Activated B cell treated with CpG ODN at 0.5 μM for 24 hours (primary cell): ENCODE measurements around the gene RBBP8NL. TPM values are rescaled to one million over a fixed set of nuclear protein-coding genes. Genes with fewer than 3 reads are reported as not detected.

Experiments used
- ATAC-seq: fragments of 200-7000 bp; cut with Tn5 transposase; one replicate; pipeline ENCODE4 v1.10.0; 2021; ENCODE audit warnings: low read depth, mild to moderate bottlenecking, moderate library complexity
- CTCF ChIA-PET: fragments of 350-600 bp; sonication (Branson Sonifier 250); formaldehyde crosslinking; loops from one replicate; lab custom pipeline; 2021; ENCODE audit warnings: antibody characterized with exemption; lab: Charles Lee
- POLR2A ChIA-PET: fragments of 350-600 bp; sonication (Branson Sonifier 250); formaldehyde crosslinking; loops from one replicate; lab custom pipeline; 2021; ENCODE audit warnings: antibody characterized with exemption; lab: Charles Lee
- DNase-seq: peaks from one replicate; pipeline ENCODE4 v3.0.0; 2022
- H3K27ac Mint-ChIP-seq: one replicate; pipeline ENCODE4 v1.8.0; 2020; ENCODE audit warnings: mixed read lengths
- H3K27me3 Mint-ChIP-seq: one replicate; pipeline ENCODE4 v1.8.0; 2021; ENCODE audit warnings: mixed read lengths
- H3K36me3 Mint-ChIP-seq: one replicate; pipeline ENCODE4 v1.8.0; 2021; ENCODE audit warnings: low read depth, mixed read lengths
- H3K4me1 Mint-ChIP-seq: one replicate; pipeline ENCODE4 v1.8.0; 2021; ENCODE audit warnings: mixed read lengths
- H3K4me3 Mint-ChIP-seq: one replicate; pipeline ENCODE4 v1.8.0; 2020; ENCODE audit warnings: mild to moderate bottlenecking, mixed read lengths
- H3K9me3 Mint-ChIP-seq: one replicate; pipeline ENCODE4 v1.8.0; 2020; ENCODE audit warnings: mixed read lengths
- intact Hi-C: fragments of 100-400 bp; cut with micrococcal nuclease; formaldehyde crosslinking; loops from one replicate; pipeline ENCODE4 v1.15.1; 2024
- total RNA-seq: library from RNA; stranded (reverse); gene quantifications from 2 replicates; pipeline ENCODE4 v1.2.3, GENCODE V29; 2022
- TF ChIP-seq, protein P1 (sequence below): fragments of 200-600 bp; IDR thresholded peaks from one replicate; pipeline ENCODE4 v1.8.0; 2022; ENCODE audit warnings: antibody characterized with exemption, mild to moderate bottlenecking

RBBP8NL gene
- total RNA-seq, 1 donor from 2014 or later = not detected

DNA sequence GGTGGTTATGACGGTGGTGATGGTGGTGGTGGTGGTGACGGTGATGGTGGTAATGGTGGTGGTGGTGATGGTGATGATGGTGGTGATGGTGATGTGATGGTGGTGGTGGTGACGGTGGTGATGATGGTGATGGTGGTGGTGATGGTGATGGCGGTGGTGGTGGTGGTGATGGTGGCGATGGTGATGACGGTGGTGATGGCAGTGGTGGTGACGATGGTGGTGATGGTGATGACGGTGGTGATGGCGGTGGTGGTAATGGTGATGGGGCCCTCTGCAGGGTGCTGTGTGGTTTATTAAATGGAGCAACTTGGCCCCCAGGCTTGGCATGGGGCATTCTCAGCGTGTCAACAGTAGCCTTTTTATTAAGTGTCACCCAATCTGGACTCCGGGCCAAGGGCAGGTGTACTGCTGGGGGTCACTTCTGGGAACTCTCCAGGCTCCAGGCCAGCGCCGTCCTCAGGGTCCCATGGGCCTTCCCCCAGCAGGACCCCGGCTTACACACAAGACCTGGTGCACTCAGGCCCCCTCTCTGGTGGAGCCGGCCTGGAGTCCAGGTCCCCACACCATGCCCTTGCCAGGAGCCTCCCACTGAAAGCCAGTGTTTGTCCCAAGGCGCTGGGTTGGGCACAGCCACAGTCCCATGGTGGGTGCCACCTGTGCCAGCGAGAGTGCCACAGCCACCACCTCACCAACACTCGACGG lies 29.1 kb downstream of the RBBP8NL start:
- Mint-ChIP-seq H3K4me3 (no peak overlapping the region), H3K4me1 (peaks cover 12% of the 10 kb centered on the region), H3K9me3 (no peaks in the 10 kb centered on the region), H3K27ac (no peak overlapping the region), H3K27me3 (no peaks in the 10 kb centered on the region), H3K36me3 (peaks cover 17% of the 10 kb centered on the region)
- DNase-seq = no peak
- no peak for ATAC-seq
- intact Hi-C loops = no loop called here
- ChIA-PET CTCF (no interaction called here), POLR2A (no interaction called here)
- TF ChIP-seq, protein P1, sequence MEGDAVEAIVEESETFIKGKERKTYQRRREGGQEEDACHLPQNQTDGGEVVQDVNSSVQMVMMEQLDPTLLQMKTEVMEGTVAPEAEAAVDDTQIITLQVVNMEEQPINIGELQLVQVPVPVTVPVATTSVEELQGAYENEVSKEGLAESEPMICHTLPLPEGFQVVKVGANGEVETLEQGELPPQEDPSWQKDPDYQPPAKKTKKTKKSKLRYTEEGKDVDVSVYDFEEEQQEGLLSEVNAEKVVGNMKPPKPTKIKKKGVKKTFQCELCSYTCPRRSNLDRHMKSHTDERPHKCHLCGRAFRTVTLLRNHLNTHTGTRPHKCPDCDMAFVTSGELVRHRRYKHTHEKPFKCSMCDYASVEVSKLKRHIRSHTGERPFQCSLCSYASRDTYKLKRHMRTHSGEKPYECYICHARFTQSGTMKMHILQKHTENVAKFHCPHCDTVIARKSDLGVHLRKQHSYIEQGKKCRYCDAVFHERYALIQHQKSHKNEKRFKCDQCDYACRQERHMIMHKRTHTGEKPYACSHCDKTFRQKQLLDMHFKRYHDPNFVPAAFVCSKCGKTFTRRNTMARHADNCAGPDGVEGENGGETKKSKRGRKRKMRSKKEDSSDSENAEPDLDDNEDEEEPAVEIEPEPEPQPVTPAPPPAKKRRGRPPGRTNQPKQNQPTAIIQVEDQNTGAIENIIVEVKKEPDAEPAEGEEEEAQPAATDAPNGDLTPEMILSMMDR = no peak

DNA sequence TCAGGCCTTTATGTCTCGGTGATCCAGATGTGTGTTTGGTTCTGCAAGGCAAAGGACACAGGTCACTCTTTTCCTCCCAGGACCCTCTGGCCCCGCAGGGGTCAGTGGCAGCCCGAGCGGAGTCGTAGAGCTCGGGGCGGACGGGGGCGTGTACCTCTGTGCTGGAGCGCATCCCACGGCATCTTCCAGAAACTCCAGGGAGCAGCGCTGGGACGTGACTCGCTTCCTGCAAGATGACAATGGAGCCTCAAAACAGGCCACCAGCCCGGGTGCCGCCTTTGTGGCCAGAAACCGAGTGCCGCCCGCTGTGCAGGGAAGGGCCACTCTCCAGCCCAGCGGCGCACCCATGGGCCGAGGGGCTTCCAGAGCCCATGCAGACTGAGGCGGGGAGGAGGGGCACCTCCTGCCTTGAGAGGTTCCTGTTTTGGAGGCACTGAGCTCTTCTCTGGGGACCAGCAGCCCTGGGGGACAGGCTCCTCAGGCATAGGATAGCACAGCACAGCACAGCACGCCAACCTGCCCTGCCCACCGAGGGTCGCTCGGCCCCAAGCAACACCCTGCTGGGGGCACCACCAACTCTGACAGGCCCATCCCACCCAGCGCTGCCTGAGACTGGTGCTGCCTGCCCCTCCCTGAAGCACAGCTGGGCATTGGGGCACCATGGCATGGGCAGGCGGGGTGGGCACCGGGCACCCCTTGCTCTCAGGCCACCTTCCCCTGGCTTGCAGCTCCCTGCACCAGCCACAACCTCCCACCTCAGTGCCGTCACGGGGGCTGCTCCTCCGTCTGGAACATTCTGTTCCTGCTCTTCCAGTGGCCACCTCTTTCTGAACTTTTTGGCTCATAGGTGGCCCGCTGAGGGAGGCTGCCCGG lies 30.7 kb downstream of the RBBP8NL start:
- intact Hi-C loops = no loop called here
- H3K36me3 Mint-ChIP-seq = peaks cover 29% of the 10 kb centered on the region
- DNase-seq (no peak), ATAC-seq (no peak)
- ChIA-PET CTCF (no interaction called here), POLR2A (no interaction called here)
- H3K27ac Mint-ChIP-seq = no peak overlapping the region
- H3K4me1 Mint-ChIP-seq = peaks cover 4% of the 10 kb centered on the region
- TF ChIP-seq, protein P1 = no peak
- H3K4me3 Mint-ChIP-seq = no peak overlapping the region
- H3K27me3 Mint-ChIP-seq = no peaks in the 10 kb centered on the region
- H3K9me3 Mint-ChIP-seq = no peaks in the 10 kb centered on the region

DNA sequence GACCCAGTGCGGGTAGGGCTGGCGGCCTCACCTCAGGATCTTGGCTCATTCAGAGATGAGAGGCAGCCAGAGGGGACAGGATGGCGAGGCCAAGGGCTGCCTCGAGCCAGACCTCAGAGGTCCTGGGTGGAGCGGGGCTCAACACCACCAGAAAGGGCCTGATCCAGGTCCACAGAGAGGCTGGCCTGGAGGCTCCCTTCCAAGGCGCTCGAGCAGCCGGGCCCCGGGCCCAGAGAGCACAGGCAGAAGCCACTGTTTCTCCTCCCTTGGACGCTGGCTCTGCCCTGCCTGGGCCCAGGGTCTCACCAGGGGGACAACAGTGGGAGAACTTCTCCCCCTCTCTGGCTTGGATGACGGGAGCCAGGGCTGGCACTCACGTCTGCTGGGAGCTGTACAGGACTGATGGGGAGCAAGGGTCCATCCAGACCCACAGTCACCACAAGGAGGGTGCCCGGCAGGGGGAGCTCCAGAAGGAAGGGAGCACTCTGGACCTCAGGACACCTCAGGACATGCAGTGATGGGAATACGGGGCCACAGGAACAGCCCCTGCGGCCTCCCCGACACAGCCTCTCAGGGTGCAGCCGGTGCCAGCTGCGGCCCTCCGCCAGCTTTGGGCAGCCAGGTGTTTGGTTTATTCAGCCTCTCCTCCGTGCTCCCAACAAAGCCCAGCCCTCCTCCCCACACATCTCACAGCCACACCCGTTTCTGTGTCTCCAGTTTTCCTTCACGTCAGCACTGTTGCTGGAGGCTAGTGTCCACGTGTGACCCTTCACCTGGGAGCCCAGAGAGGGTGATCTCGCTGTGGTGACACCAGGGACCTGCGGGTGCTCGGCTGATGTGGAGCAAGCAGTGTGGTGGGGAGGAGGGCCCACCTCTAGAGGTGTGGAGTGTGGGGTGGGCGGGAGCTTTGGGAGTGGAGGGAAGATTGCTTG lies 31.8 kb downstream of the RBBP8NL start:
- H3K9me3 Mint-ChIP-seq = no peaks in the 10 kb centered on the region
- H3K27ac Mint-ChIP-seq = no peak overlapping the region
- no peak for DNase-seq
- no peaks in the 10 kb centered on the region for H3K27me3 Mint-ChIP-seq
- POLR2A ChIA-PET = no interaction called here
- H3K4me1 Mint-ChIP-seq = no peaks in the 10 kb centered on the region
- no peak overlapping the region for H3K4me3 Mint-ChIP-seq
- CTCF ChIA-PET = no interaction called here
- TF ChIP-seq, protein P1 = no peak
- H3K36me3 Mint-ChIP-seq = peaks cover 36% of the 10 kb centered on the region
- intact Hi-C loops = no loop called here
- ATAC-seq = no peak

DNA sequence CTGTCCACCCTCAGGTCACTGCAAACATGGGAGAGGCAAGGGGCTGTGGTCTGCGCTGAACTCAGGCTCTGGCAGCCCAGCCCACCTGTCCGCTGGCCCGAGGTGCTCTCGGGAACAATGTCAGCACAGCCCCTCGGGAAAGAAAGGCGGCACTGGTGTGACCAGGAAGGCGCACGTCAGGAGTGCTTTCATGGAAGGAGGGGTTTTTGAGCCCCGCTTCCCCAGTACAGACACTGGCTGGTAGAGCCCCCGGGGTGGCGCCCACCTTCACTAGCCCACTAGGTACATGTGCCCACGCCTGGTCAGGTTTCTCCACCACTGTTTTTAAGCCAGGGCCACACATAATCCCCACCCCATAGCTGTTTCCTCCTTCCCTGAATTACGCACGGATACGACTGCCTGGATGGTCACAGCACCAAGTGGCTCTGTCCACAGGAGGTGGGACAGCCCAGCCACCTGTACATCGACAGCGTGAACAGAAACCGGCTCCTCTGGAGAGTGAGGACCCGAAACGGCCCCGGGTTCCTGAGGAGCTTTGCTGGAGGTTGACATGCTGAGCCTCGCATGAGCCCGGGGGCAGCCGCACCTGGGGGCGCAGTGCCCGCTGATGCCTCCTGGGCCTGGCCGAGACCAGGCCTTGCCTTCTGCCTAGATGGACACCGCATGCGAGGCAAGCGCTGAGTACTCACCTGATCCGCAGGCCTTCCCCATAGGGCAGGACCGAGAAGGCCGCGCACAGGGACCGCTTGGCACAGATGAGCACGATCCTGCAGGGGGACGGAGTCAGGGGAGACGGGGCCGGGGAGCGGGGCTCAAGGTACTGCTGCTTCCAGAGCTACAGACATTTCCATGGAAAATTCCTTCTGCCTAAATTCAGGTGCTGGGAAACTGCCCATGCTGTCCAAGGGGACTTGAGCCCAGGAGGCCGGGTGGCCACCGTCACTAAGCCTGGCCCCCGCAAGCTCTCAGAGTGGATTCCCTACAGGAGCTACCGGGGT lies 32.8 kb downstream of the RBBP8NL start:
- H3K4me3 Mint-ChIP-seq = no peak overlapping the region
- H3K4me1 Mint-ChIP-seq = peaks cover 2% of the 10 kb centered on the region
- peaks cover 42% of the 10 kb centered on the region for H3K36me3 Mint-ChIP-seq
- H3K27ac Mint-ChIP-seq = no peak overlapping the region
- no peaks in the 10 kb centered on the region for H3K27me3 Mint-ChIP-seq
- TF ChIP-seq, protein P1 = no peak
- CTCF ChIA-PET = no interaction called here
- POLR2A ChIA-PET = no interaction called here
- intact Hi-C loops = no loop called here
- no peaks in the 10 kb centered on the region for H3K9me3 Mint-ChIP-seq
- ATAC-seq = no peak
- DNase-seq = no peak
